Measurements from ENCODE around the gene MSN. TPM values are rescaled to one million over a fixed set of nuclear protein-coding genes. Genes with fewer than 3 reads are reported as not detected.
"Not testable (repeated sequence)": the region's sequence is repeated elsewhere in the genome, so short reads cannot be mapped to it uniquely, and the experiment has no call there.

The MSN gene
- polyA plus RNA-seq, 2 donors: 32.9 to 50.4 TPM

- no peaks in the 10 kb centered on the region for H3K36me3 ChIP-seq (ENCODE audit: control insufficient read depth in 2 of 2, insufficient read depth in 2 of 2, low read length in 1 of 2)
- no peaks in the 10 kb centered on the region for H3K9me3 ChIP-seq (ENCODE audit: control insufficient read depth in 2 of 2, insufficient read depth in 1 of 2, low read depth in 1 of 2, low read length in 1 of 2)
- H3K27ac ChIP-seq (ENCODE audit: low read depth in 2 of 2, low read length in 1 of 2): no peak overlapping the region
- no peaks in the 10 kb centered on the region for H3K4me1 ChIP-seq (ENCODE audit: control insufficient read depth in 2 of 2, insufficient read depth in 2 of 2, low read length in 1 of 2)
- no peak overlapping the region for H3K4me3 ChIP-seq (ENCODE audit: low read depth in 1 of 2, low read length in 2 of 2)
- H3K27me3 ChIP-seq (ENCODE audit: control insufficient read depth in 1 of 2, insufficient read depth in 2 of 2, low read length in 2 of 2): peaks cover 0 to 2% of the 10 kb centered on the region in 2 donors
- WGBS, 2 donors: 54 to 77% methylated on average over 3 of the region's 3 CpGs
Observed at GRCh38 chrX:65757943-65758342, 90.5 kb downstream of the MSN start.

- H3K4me3 ChIP-seq (ENCODE audit: low read depth in 1 of 2, low read length in 2 of 2): no peak overlapping the region
- no peaks in the 10 kb centered on the region for H3K36me3 ChIP-seq (ENCODE audit: control insufficient read depth in 2 of 2, insufficient read depth in 2 of 2, low read length in 1 of 2)
- H3K4me1 ChIP-seq (ENCODE audit: control insufficient read depth in 2 of 2, insufficient read depth in 2 of 2, low read length in 1 of 2): no peaks in the 10 kb centered on the region
- H3K27me3 ChIP-seq (ENCODE audit: control insufficient read depth in 1 of 2, insufficient read depth in 2 of 2, low read length in 2 of 2): peaks cover 0 to 2% of the 10 kb centered on the region in 2 donors
- 72 to 78% methylated on average over 1 of the region's 1 CpG for WGBS, 2 donors
- H3K9me3 ChIP-seq (ENCODE audit: control insufficient read depth in 2 of 2, insufficient read depth in 1 of 2, low read depth in 1 of 2, low read length in 1 of 2): no peaks in the 10 kb centered on the region
- H3K27ac ChIP-seq (ENCODE audit: low read depth in 2 of 2, low read length in 1 of 2): no peak overlapping the region
Observed at GRCh38 chrX:65758505-65758904, 91.1 kb downstream of the MSN start.

- not testable (repeated sequence) for H3K4me1 ChIP-seq (ENCODE audit: control insufficient read depth in 2 of 2, insufficient read depth in 2 of 2, low read length in 1 of 2); H3K9me3 ChIP-seq (ENCODE audit: control insufficient read depth in 2 of 2, insufficient read depth in 1 of 2, low read depth in 1 of 2, low read length in 1 of 2); H3K4me3 ChIP-seq (ENCODE audit: low read depth in 1 of 2, low read length in 2 of 2); H3K27me3 ChIP-seq (ENCODE audit: control insufficient read depth in 1 of 2, insufficient read depth in 2 of 2, low read length in 2 of 2); H3K36me3 ChIP-seq (ENCODE audit: control insufficient read depth in 2 of 2, insufficient read depth in 2 of 2, low read length in 1 of 2); H3K27ac ChIP-seq (ENCODE audit: low read depth in 2 of 2, low read length in 1 of 2)
- 62 to 67% methylated on average over 1 of the region's 1 CpG for WGBS, 2 donors
Observed at GRCh38 chrX:65759525-65759924, 92.1 kb downstream of the MSN start.

GRCh38 chrX:65769564-65770292 is 102.3 kb downstream of the MSN start:
- H3K4me1 ChIP-seq (ENCODE audit: control insufficient read depth in 2 of 2, insufficient read depth in 2 of 2, low read length in 1 of 2): no peaks in the 10 kb centered on the region
- H3K4me3 ChIP-seq (ENCODE audit: low read depth in 1 of 2, low read length in 2 of 2): no peak overlapping the region
- no peaks in the 10 kb centered on the region for H3K9me3 ChIP-seq (ENCODE audit: control insufficient read depth in 2 of 2, insufficient read depth in 1 of 2, low read depth in 1 of 2, low read length in 1 of 2)
- 74 to 75% methylated on average over 3 of the region's 3 CpGs for WGBS, 2 donors
- H3K27me3 ChIP-seq (ENCODE audit: control insufficient read depth in 1 of 2, insufficient read depth in 2 of 2, low read length in 2 of 2): peaks cover 0 to 7% of the 10 kb centered on the region in 2 donors
- H3K36me3 ChIP-seq (ENCODE audit: control insufficient read depth in 2 of 2, insufficient read depth in 2 of 2, low read length in 1 of 2): no peaks in the 10 kb centered on the region
- H3K27ac ChIP-seq (ENCODE audit: low read depth in 2 of 2, low read length in 1 of 2): no peak overlapping the region

GRCh38 chrX:65772842-65773241 is 105.4 kb downstream of the MSN start:
- no peak overlapping the region for H3K27ac ChIP-seq (ENCODE audit: low read depth in 2 of 2, low read length in 1 of 2)
- H3K4me1 ChIP-seq (ENCODE audit: control insufficient read depth in 2 of 2, insufficient read depth in 2 of 2, low read length in 1 of 2): no peaks in the 10 kb centered on the region
- peaks cover 0 to 5% of the 10 kb centered on the region in 2 donors for H3K27me3 ChIP-seq (ENCODE audit: control insufficient read depth in 1 of 2, insufficient read depth in 2 of 2, low read length in 2 of 2)
- H3K4me3 ChIP-seq (ENCODE audit: low read depth in 1 of 2, low read length in 2 of 2): no peak overlapping the region
- H3K9me3 ChIP-seq (ENCODE audit: control insufficient read depth in 2 of 2, insufficient read depth in 1 of 2, low read depth in 1 of 2, low read length in 1 of 2): no peaks in the 10 kb centered on the region
- 63 to 77% methylated on average over 5 of the region's 5 CpGs for WGBS, 2 donors
- no peaks in the 10 kb centered on the region for H3K36me3 ChIP-seq (ENCODE audit: control insufficient read depth in 2 of 2, insufficient read depth in 2 of 2, low read length in 1 of 2)

GRCh38 chrX:65781845-65782244 is 114.4 kb downstream of the MSN start:
- H3K4me1 ChIP-seq (ENCODE audit: control insufficient read depth in 2 of 2, insufficient read depth in 2 of 2, low read length in 1 of 2): no peaks in the 10 kb centered on the region
- H3K9me3 ChIP-seq (ENCODE audit: control insufficient read depth in 2 of 2, insufficient read depth in 1 of 2, low read depth in 1 of 2, low read length in 1 of 2): no peaks in the 10 kb centered on the region
- H3K27me3 ChIP-seq (ENCODE audit: control insufficient read depth in 1 of 2, insufficient read depth in 2 of 2, low read length in 2 of 2): peaks cover 0 to 5% of the 10 kb centered on the region in 2 donors
- no peak overlapping the region for H3K27ac ChIP-seq (ENCODE audit: low read depth in 2 of 2, low read length in 1 of 2)
- H3K36me3 ChIP-seq (ENCODE audit: control insufficient read depth in 2 of 2, insufficient read depth in 2 of 2, low read length in 1 of 2): no peaks in the 10 kb centered on the region
- H3K4me3 ChIP-seq (ENCODE audit: low read depth in 1 of 2, low read length in 2 of 2): no peak overlapping the region
- WGBS, 2 donors: 67 to 90% methylated on average over 2 of the region's 2 CpGs

- H3K27me3 ChIP-seq (ENCODE audit: control insufficient read depth in 1 of 2, insufficient read depth in 2 of 2, low read length in 2 of 2): peaks cover 0 to 5% of the 10 kb centered on the region in 2 donors
- no peaks in the 10 kb centered on the region for H3K9me3 ChIP-seq (ENCODE audit: control insufficient read depth in 2 of 2, insufficient read depth in 1 of 2, low read depth in 1 of 2, low read length in 1 of 2)
- no peaks in the 10 kb centered on the region for H3K36me3 ChIP-seq (ENCODE audit: control insufficient read depth in 2 of 2, insufficient read depth in 2 of 2, low read length in 1 of 2)
- H3K4me1 ChIP-seq (ENCODE audit: control insufficient read depth in 2 of 2, insufficient read depth in 2 of 2, low read length in 1 of 2): no peaks in the 10 kb centered on the region
- no peak overlapping the region for H3K4me3 ChIP-seq (ENCODE audit: low read depth in 1 of 2, low read length in 2 of 2)
- 48 to 65% methylated on average over 1 of the region's 1 CpG for WGBS, 2 donors
- H3K27ac ChIP-seq (ENCODE audit: low read depth in 2 of 2, low read length in 1 of 2): no peak overlapping the region
Observed at GRCh38 chrX:65783746-65784145, 116.3 kb downstream of the MSN start.

Other genes starting within 250 kb of the MSN start
- gene LAS1L, start 132.9 kb upstream of the MSN start, polyA plus RNA-seq: 10 to 100 TPM; 17.1 to 22.2 TPM